ENCODE results near the gene HSPA12B.

DNA sequence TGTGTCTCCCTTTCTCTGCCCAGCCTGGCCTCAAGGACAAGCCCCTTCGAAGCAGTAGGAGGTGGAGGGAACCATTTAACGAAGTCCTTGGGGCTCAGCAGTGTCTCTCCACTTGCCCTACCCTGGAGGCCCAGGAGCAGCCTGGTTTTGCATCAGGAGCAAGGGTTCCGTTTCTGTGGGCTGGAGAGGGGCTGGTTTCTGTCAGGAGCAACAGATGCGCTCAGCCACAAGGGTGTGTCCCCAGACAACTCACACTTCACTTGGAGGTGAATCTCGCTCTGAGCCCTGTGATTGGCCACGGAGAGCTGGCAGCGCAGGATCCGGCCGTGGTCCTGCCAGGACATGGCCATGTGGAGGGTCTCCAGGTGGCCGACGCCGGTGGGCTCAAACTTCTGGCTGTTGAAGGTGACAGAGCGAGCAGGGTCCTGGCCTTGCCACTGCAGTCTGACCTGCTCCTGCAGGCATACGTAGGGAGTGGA, 27.0 kb upstream of the HSPA12B start:
- TF ChIP-seq, protein P1, sequence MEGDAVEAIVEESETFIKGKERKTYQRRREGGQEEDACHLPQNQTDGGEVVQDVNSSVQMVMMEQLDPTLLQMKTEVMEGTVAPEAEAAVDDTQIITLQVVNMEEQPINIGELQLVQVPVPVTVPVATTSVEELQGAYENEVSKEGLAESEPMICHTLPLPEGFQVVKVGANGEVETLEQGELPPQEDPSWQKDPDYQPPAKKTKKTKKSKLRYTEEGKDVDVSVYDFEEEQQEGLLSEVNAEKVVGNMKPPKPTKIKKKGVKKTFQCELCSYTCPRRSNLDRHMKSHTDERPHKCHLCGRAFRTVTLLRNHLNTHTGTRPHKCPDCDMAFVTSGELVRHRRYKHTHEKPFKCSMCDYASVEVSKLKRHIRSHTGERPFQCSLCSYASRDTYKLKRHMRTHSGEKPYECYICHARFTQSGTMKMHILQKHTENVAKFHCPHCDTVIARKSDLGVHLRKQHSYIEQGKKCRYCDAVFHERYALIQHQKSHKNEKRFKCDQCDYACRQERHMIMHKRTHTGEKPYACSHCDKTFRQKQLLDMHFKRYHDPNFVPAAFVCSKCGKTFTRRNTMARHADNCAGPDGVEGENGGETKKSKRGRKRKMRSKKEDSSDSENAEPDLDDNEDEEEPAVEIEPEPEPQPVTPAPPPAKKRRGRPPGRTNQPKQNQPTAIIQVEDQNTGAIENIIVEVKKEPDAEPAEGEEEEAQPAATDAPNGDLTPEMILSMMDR (IDR thresholded peaks at IDR 0.05), result no peak
- TF ChIP-seq POLR2A (IDR thresholded peaks at IDR 0.05), result no peak

Data from heart left ventricle (tissue), 13 donors.